Measurements from ENCODE around the gene GPX1. TPM values are rescaled to one million over a fixed set of nuclear protein-coding genes. Genes with fewer than 3 reads are reported as not detected.

The GPX1 gene
- total RNA-seq, 3 donors from 2014 or later: 122 to 148 (median 144) TPM

GRCh38 chr3:49343163-49343562, 15.0 kb downstream of the GPX1 start:
- DNase-seq (no peak), ATAC-seq (no peak)
- H3K36me3 ChIP-seq (ENCODE audit: low read depth): no peaks in the 10 kb centered on the region
- H3K4me1 ChIP-seq (ENCODE audit: low read depth): peaks cover 18% of the 10 kb centered on the region
- no peak overlapping the region for H3K4me3 ChIP-seq
- intact Hi-C loops (cut with DNase I, micrococcal nuclease): no loop called here
- no peaks in the 10 kb centered on the region for H3K9me3 ChIP-seq
- TF ChIP-seq, protein P1, sequence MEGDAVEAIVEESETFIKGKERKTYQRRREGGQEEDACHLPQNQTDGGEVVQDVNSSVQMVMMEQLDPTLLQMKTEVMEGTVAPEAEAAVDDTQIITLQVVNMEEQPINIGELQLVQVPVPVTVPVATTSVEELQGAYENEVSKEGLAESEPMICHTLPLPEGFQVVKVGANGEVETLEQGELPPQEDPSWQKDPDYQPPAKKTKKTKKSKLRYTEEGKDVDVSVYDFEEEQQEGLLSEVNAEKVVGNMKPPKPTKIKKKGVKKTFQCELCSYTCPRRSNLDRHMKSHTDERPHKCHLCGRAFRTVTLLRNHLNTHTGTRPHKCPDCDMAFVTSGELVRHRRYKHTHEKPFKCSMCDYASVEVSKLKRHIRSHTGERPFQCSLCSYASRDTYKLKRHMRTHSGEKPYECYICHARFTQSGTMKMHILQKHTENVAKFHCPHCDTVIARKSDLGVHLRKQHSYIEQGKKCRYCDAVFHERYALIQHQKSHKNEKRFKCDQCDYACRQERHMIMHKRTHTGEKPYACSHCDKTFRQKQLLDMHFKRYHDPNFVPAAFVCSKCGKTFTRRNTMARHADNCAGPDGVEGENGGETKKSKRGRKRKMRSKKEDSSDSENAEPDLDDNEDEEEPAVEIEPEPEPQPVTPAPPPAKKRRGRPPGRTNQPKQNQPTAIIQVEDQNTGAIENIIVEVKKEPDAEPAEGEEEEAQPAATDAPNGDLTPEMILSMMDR (IDR thresholded peaks at IDR 0.05): no peak

DNA sequence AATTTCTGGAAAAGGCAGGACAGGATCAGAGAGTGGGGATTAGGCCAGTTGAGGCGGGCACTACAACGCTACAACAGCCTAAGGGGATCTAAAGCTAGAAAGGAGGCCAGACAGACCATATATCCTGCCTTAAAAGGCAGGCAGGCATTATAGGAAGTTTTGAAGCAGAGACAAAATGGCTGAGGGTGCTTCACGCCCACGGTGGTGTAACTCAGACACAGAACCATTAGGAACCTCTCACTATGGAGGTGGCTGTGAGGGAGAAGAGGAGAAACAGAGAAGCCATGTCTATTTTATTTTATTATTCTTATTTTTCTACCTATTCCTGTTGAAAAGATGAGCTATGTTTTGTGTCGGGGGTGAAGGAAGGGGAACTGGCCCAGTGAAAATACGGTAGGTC, 16.2 kb downstream of the GPX1 start:
- Histone ChIP-seq H3K9me3 (no peaks in the 10 kb centered on the region), H3K4me3 (no peak overlapping the region), H3K4me1 (ENCODE audit: low read depth) (peaks cover 18% of the 10 kb centered on the region), H3K36me3 (ENCODE audit: low read depth) (no peaks in the 10 kb centered on the region)
- ATAC-seq: no peak
- no peak for DNase-seq
- TF ChIP-seq, protein P1 (IDR thresholded peaks at IDR 0.05): no peak
- intact Hi-C loops (cut with DNase I, micrococcal nuclease): no loop called here

DNA sequence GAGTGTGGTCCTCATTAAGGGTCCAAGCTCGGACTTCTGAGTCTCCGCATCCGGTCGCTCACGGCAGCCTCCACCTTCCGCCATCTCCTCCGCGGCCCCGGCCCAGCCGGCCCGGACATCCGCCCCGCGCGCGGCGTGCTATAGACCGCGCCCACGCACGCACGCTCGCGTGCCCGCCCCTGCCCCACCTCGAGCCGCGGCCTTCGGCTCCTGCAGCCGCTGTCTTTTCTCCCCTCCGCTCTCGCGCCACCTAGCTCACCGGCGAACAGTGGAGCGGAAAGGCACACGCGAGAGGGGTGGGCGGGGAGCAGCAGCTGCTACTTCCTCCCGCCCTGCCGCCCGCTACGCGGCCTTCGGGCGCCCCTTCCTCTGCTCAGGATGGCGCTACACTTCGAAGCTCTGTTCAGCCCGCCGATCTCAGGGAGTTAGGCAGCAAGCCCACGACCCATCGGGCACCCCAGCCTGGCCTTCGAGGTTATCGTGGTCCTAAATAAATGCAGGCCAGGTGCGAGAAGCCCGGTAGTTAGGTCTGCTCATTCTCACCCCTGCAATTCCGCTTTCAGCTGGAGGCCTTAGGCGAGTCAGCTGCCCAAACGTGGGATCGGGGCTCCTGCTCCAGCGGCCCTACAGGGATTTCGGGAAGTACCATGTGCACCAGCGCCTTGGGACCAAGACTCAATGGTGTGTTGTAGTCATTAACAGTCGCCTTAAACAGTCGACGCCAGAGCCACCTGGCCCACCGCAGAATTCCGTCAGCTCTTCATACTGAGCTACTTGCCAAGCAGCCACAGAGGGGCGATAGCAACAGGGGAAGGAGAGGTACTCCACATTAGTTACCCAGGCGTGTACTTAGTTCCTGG, 18.0 kb downstream of the GPX1 start, which contains the start of gene USP4:
Gene USP4 (minus strand): TSS at position 113 of the 860 bp plus-strand sequence. CDS start 29 bp downstream, at position 84.
- peak within 1 kb of the TSS; percentile 52 for H3K4me3 ChIP-seq
- DNase-seq (peak; percentile 94 to 97 (median 96)), ATAC-seq (peak; percentile 97)
- TF ChIP-seq, protein P1 (IDR thresholded peaks at IDR 0.05): peak; percentile 38
- no peaks in the 10 kb centered on the region for H3K9me3 ChIP-seq
- peaks cover 18% of the 10 kb centered on the region for H3K4me1 ChIP-seq (ENCODE audit: low read depth)
- no peaks in the 10 kb centered on the region for H3K36me3 ChIP-seq (ENCODE audit: low read depth)
- intact Hi-C loops (cut with DNase I, micrococcal nuclease): no loop called here

- ATAC-seq (peak; percentile 24), DNase-seq (no peak)
- Histone ChIP-seq H3K4me1 (ENCODE audit: low read depth) (peaks cover 18% of the 10 kb centered on the region), H3K36me3 (ENCODE audit: low read depth) (no peaks in the 10 kb centered on the region), H3K9me3 (no peaks in the 10 kb centered on the region), H3K4me3 (peak overlapping the region; percentile 52)
- TF ChIP-seq, protein P1 (IDR thresholded peaks at IDR 0.05): no peak
- intact Hi-C loops (cut with DNase I, micrococcal nuclease): no loop called here
Observed at GRCh38 chr3:49339581-49339940, 18.6 kb downstream of the GPX1 start.

DNA sequence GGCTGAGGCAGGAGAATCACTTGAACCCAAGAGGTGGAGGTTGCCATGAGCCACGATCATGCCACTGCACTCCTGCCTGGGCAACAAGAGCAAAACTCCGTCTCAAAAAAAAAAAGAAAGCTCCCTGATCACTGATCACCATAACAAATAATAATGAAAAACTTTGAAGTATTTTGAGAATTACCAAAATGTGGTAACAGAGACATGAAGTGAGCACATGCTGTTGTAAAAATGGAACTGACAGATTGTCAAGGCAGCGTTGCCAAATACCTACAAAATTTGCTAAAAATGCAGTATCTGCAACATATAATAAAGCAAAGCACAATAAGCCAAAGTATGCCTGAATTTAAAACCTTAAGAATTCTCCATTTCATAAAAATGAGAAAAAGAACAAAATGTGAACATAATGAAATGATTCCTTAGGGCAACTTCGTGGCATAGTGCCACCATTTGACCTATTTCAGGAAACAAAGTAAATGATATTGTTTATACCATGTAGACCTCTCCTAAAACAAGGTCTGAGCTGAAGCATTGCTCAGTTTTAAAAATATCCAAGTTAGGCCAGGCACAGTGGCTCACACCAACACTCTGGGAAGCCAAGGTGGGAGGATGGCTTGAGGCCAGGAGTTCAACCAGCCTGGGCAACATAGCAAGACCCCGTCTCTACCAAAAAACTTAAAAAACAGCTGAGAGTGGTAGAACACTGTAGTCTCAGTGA, 24.1 kb downstream of the GPX1 start:
- Histone ChIP-seq H3K4me1 (ENCODE audit: low read depth) (peaks cover 8% of the 10 kb centered on the region), H3K9me3 (no peaks in the 10 kb centered on the region), H3K36me3 (ENCODE audit: low read depth) (no peaks in the 10 kb centered on the region), H3K4me3 (no peak overlapping the region)
- ATAC-seq (no peak), DNase-seq (no peak)
- TF ChIP-seq, protein P1 (IDR thresholded peaks at IDR 0.05): no peak
- intact Hi-C loops (cut with DNase I, micrococcal nuclease): no loop called here
